H1 (cell line): ENCODE results near the gene RBMS1. TPM values are rescaled to one million over a fixed set of nuclear protein-coding genes. Genes with fewer than 3 reads are reported as not detected.

Experiments used
- CTCF ChIA-PET: fragments of 300-600 bp; sonication (Branson Sonifier 250); formaldehyde crosslinking; loops from one replicate; lab custom pipeline; 2021; ENCODE audit not compliant: partially characterized antibody; lab: Charles Lee
- POLR2A ChIA-PET: fragments of 300-600 bp; sonication (Branson Sonifier 250); formaldehyde crosslinking; loops from one replicate; lab custom pipeline; 2021; ENCODE audit warnings: inconsistent platforms; ENCODE audit not compliant: partially characterized antibody; lab: Charles Lee
- DNase-seq, 2 experiments: peaks; one replicate each; pipeline versions ENCODE4 v3.0.0 to v3.0.0-alpha.2; 2010 to 2022; ENCODE audit warnings: low spot score in 2 of 2, low read depth in 1 of 2, mixed read lengths in 1 of 2
- FAIRE-seq: peaks from 2 replicates; lab custom pipeline; 2011; peaks lifted over from hg19 to GRCh38; lab: Jason Lieb, UNC
- H2AFZ ChIP-seq: 2 replicates; pipeline ENCODE4 v1.8.1; 2012; ENCODE audit warnings: low read length, inconsistent platforms
- H2AK5ac ChIP-seq: 2 replicates; pipeline ENCODE4 v1.6.1; 2013; ENCODE audit warnings: low read depth, low read length
- H2BK120ac ChIP-seq: replicated peaks from 2 replicates; pipeline ENCODE3; 2013; ENCODE audit warnings: low read depth, low read length, inconsistent platforms
- H2BK12ac ChIP-seq: 2 replicates; pipeline ENCODE4 v1.6.1; 2013; ENCODE audit warnings: low read depth, low read length
- H2BK15ac ChIP-seq: 2 replicates; pipeline ENCODE4 v1.6.1; 2013; ENCODE audit warnings: low read length
- H2BK20ac ChIP-seq: 2 replicates; pipeline ENCODE4 v1.6.1; 2013; ENCODE audit warnings: low read length
- H2BK5ac ChIP-seq: 2 replicates; pipeline ENCODE4 v1.6.1; 2013; ENCODE audit warnings: low read depth, low read length
- H3K14ac ChIP-seq: 2 replicates; pipeline ENCODE4 v1.6.1; 2013; ENCODE audit warnings: inconsistent platforms; ENCODE audit not compliant: insufficient read length
- H3K18ac ChIP-seq: 2 replicates; pipeline ENCODE4 v1.6.1; 2013; ENCODE audit warnings: low read length; ENCODE audit errors: extremely low read depth
- H3K23ac ChIP-seq: 2 replicates; pipeline ENCODE4 v1.6.1; 2013; ENCODE audit warnings: inconsistent platforms; ENCODE audit not compliant: insufficient read length
- H3K23me2 ChIP-seq: 2 replicates; pipeline ENCODE4 v1.6.1; 2013; ENCODE audit warnings: low read depth, low read length
- H3K27ac ChIP-seq: 2 replicates; pipeline ENCODE4 v1.6.1; 2011; ENCODE audit warnings: low read depth, low read length, inconsistent platforms
- H3K27me3 ChIP-seq, 4 experiments: replicated peaks in 1 of 4; 1 replicate in 1 of 4; 2 replicates in 3 of 4; pipeline versions ENCODE4 v1.6.1 to v1.8.1; 2011 to 2013; ENCODE audit warnings: low read length in 3 of 4, mild to moderate bottlenecking in 3 of 4, inconsistent platforms in 2 of 4, mixed read lengths in 2 of 4, moderate library complexity in 1 of 4; ENCODE audit not compliant: control insufficient read depth in 3 of 4, insufficient read depth in 3 of 4; ENCODE audit errors: extremely low read depth in 1 of 4
- H3K36me3 ChIP-seq, 4 experiments: 2 replicates each; pipeline versions ENCODE4 v1.6.1 to v1.8.1; 2011 to 2013; ENCODE audit warnings: mild to moderate bottlenecking in 4 of 4, low read length in 3 of 4, moderate library complexity in 2 of 4, control low read depth in 1 of 4, inconsistent platforms in 1 of 4; ENCODE audit not compliant: insufficient read depth in 4 of 4, control insufficient read depth in 2 of 4
- H3K4ac ChIP-seq: replicated peaks from 2 replicates; pipeline ENCODE3; 2013; ENCODE audit warnings: low read length, low read depth, mixed read lengths, inconsistent platforms; ENCODE audit not compliant: insufficient read length
- H3K4me1 ChIP-seq, 4 experiments: replicated peaks in 1 of 4; 1 replicate in 1 of 4; 2 replicates in 3 of 4; pipeline versions ENCODE4 v1.6.1 to v1.8.1; 2011 to 2013; ENCODE audit warnings: low read length in 3 of 4, inconsistent platforms in 2 of 4, mixed read lengths in 1 of 4; ENCODE audit not compliant: insufficient read depth in 4 of 4, control insufficient read depth in 3 of 4
- H3K4me2 ChIP-seq, 2 experiments: 2 replicates each; pipeline versions ENCODE4 v1.6.1 to v1.8.1; 2011 to 2013; ENCODE audit warnings: low read depth in 2 of 2, low read length in 2 of 2, control low read depth in 1 of 2, inconsistent platforms in 1 of 2, mild to moderate bottlenecking in 1 of 2; ENCODE audit not compliant: insufficient read depth in 1 of 2
- H3K4me3 ChIP-seq, 4 experiments: fragments of 200-600, 300-600 bp in 1 of 4; sonication (generic), shearing (Covaris generic), sonication (Bioruptor Twin) in 1 of 4; 2 replicates each; pipeline versions ENCODE4 v1.5.1 to v1.8.1; 2011 to 2016; ENCODE audit warnings: low read length in 4 of 4, low read depth in 3 of 4, control low read depth in 2 of 4, inconsistent platforms in 2 of 4, mild to moderate bottlenecking in 2 of 4, mixed read lengths in 1 of 4, moderate library complexity in 1 of 4; ENCODE audit not compliant: insufficient read depth in 2 of 4; ENCODE audit errors: extremely low read depth in 1 of 4
- H3K56ac ChIP-seq: replicated peaks from 2 replicates; pipeline ENCODE3; 2013; ENCODE audit warnings: low read depth, mild to moderate bottlenecking, mixed read lengths, low read length, inconsistent platforms; ENCODE audit not compliant: insufficient read length
- H3K79me1 ChIP-seq: 2 replicates; pipeline ENCODE4 v1.6.1; 2013; ENCODE audit warnings: low read depth, low read length, control low read depth
- H3K79me2 ChIP-seq, 2 experiments: 2 replicates each; pipeline versions ENCODE4 v1.6.1 to v1.8.1; 2012 to 2013; ENCODE audit warnings: low read length in 2 of 2, mild to moderate bottlenecking in 2 of 2, inconsistent platforms in 1 of 2; ENCODE audit not compliant: insufficient read depth in 2 of 2, control insufficient read depth in 1 of 2
- H3K9ac ChIP-seq, 4 experiments: replicated peaks in 1 of 4; 1 replicate in 1 of 4; 2 replicates in 3 of 4; pipeline versions ENCODE4 v1.6.1 to v1.8.1; 2011 to 2013; ENCODE audit warnings: low read depth in 3 of 4, low read length in 3 of 4, control low read depth in 2 of 4, mild to moderate bottlenecking in 2 of 4, moderate library complexity in 2 of 4, inconsistent platforms in 1 of 4; ENCODE audit errors: extremely low read depth in 1 of 4
- H3K9me3 ChIP-seq, 2 experiments: 2 replicates each; pipeline versions ENCODE4 v1.6.1 to v1.8.1; 2012 to 2013; ENCODE audit warnings: mild to moderate bottlenecking in 2 of 2, moderate library complexity in 2 of 2, control low read depth in 1 of 2, inconsistent platforms in 1 of 2, low read depth in 1 of 2, low read length in 1 of 2, mixed read lengths in 1 of 2; ENCODE audit not compliant: insufficient read depth in 2 of 2
- H4K20me1 ChIP-seq, 2 experiments: replicated peaks in 1 of 2; 2 replicates each; pipeline versions ENCODE3 to v1.8.1; 2011 to 2013; ENCODE audit warnings: inconsistent platforms in 2 of 2, low read length in 2 of 2, mild to moderate bottlenecking in 1 of 2; ENCODE audit not compliant: insufficient read depth in 2 of 2, control insufficient read depth in 1 of 2
- H4K5ac ChIP-seq: 2 replicates; pipeline ENCODE4 v1.6.1; 2013; ENCODE audit warnings: low read length, low read depth, mixed read lengths, inconsistent platforms; ENCODE audit not compliant: insufficient read length
- H4K8ac ChIP-seq: 2 replicates; pipeline ENCODE4 v1.8.0; 2013; ENCODE audit warnings: mild to moderate bottlenecking, moderate library complexity, low read length, inconsistent platforms; ENCODE audit not compliant: insufficient read depth; ENCODE audit errors: extremely low read depth
- H4K91ac ChIP-seq: replicated peaks from 2 replicates; pipeline ENCODE3; 2013; ENCODE audit warnings: low read length, mixed read lengths, inconsistent platforms; ENCODE audit not compliant: insufficient read length
- JUN ChIP-seq: IDR thresholded peaks from 2 replicates; pipeline ENCODE4 v1.6.1; 2011; ENCODE audit warnings: low read depth, mild to moderate bottlenecking, improper control_type of control experiment, low read length
- SRF ChIP-seq: IDR thresholded peaks from 2 replicates; pipeline ENCODE4 v1.6.1; 2011; ENCODE audit warnings: mild to moderate bottlenecking, low read depth, low read length, moderate library complexity
- WGBS, 2 experiments: shearing (Covaris generic) in 1 of 2; methylation state at CpG; one replicate each; pipeline versions ENCODE4 v1.1.6 to v1.1.7; 2013 to 2015; ENCODE audit warnings: low lambda C conversion rate in 2 of 2, mixed read lengths in 2 of 2, inconsistent platforms in 1 of 2, low coverage in 1 of 2, missing lambda C conversion rate in 1 of 2; ENCODE audit not compliant: insufficient replicate concordance in 2 of 2, insufficient coverage in 1 of 2, insufficient read length in 1 of 2; ENCODE audit errors: extremely low coverage in 1 of 2, missing lambda C conversion rate in 1 of 2; 5-methylcytosine and 5-hydroxymethylcytosine counted together
- polyA plus RNA-seq, 7 experiments: library from polyadenylated mRNA; depleted of rRNA in 3 of 7; stranded (reverse) in 5 of 7; unstranded in 2 of 7; fragments of >200 nt in 5 of 7; fragments of 200-250 nt in 2 of 7; gene quantifications; 1 replicate in 5 of 7; 2 replicates in 1 of 7; 4 replicates in 1 of 7; pipeline versions ENCODE4 v1.2.1 to v1.2.3, GENCODE V29; 2011 to 2013; ENCODE audit warnings: missing spikeins in 2 of 7, mixed read lengths in 2 of 7
- total RNA-seq: library from RNA; stranded (reverse); fragmentation: NEBNext Ultra II Directional; extraction: Animal tissue kit (Norgen Biotek cat#: 25700); gene quantifications from 2 replicates; pipeline ENCODE4 v1.2.1, GENCODE V29; 2021

RBMS1 gene
- total and polyA plus RNA-seq, 2 of the 8 experiments (the other 6 are each of a cell fraction or from before 2014, with no cell fraction given) = 53.7 to 60.0 TPM

- no peak overlapping the region for H3K9ac ChIP-seq
- H3K27me3 ChIP-seq = no peaks in the 10 kb centered on the region
- H3K9me3 ChIP-seq = no peaks in the 10 kb centered on the region
- H4K20me1 ChIP-seq = peaks cover 0 to 2% of the 10 kb centered on the region in 2 experiments
- no peak overlapping the region for H3K27ac ChIP-seq
- no peak overlapping the region for H4K8ac ChIP-seq
- WGBS, 2 experiments = 72% methylated on average over 2 of the region's 2 CpGs; no CpG with 5 or more reads in 1 of the 2 experiments
- H3K23ac ChIP-seq = no peak overlapping the region
- no peak for DNase-seq
- no peak overlapping the region for H3K4ac ChIP-seq
- H3K79me2 ChIP-seq = peaks cover 0 to 70% of the 10 kb centered on the region in 2 experiments; a peak in 2 of 4 replicates
- H3K4me3 ChIP-seq = no peak overlapping the region
- H2BK5ac ChIP-seq = no peak overlapping the region
- ChIA-PET POLR2A (interaction anchor here (0.7 to 1.5 kb wide), 2 partner anchors 19 to 475 kb away, joined by 3 to 5 read pairs; partner anchors contain the start of gene RBMS1), CTCF (interaction anchor here (1.7 kb wide), 1 partner anchor 120 kb away, joined by 4 read pairs; no protein-coding TSS in a partner anchor)
- no peaks in the 10 kb centered on the region for H3K23me2 ChIP-seq
- no peak overlapping the region for H4K5ac ChIP-seq
- no peak overlapping the region for H3K4me2 ChIP-seq
- H2BK20ac ChIP-seq = no peak overlapping the region
- H3K79me1 ChIP-seq = 0 out of 2 replicates have a peak, but pooled peaks cover under 1% of the 10 kb centered on the region
- no peak overlapping the region for H2BK120ac ChIP-seq
- no peak for FAIRE-seq
- no peak overlapping the region for H2AK5ac ChIP-seq
- H3K14ac ChIP-seq = no peak overlapping the region
- no peak overlapping the region for H2AFZ ChIP-seq
- no peaks in the 10 kb centered on the region for H3K36me3 ChIP-seq
- H3K4me1 ChIP-seq = peaks cover 0 to 10% (median 6%) of the 10 kb centered on the region in 4 experiments; a peak in 4 of 7 replicates
- H4K91ac ChIP-seq = no peak overlapping the region
- H3K56ac ChIP-seq = no peak overlapping the region
- H2BK12ac ChIP-seq = no peak overlapping the region
- no peak overlapping the region for H2BK15ac ChIP-seq
- no peak overlapping the region for H3K18ac ChIP-seq
- no peak for TF ChIP-seq JUN
- no peak for TF ChIP-seq SRF
These were observed 19.9 kb downstream of the RBMS1 start for GRCh38 chr2:160473468-160474318.
